Tibial artery (tissue), 4 donors: ENCODE results near the gene MRPL43.

Experiments
- DNase-seq, 2 donors: peaks; one replicate each; pipeline ENCODE4 v3.0.0-alpha.2; 2019
- H3K27ac ChIP-seq, 2 donors: fragments of 200-600 bp; sonication (generic) in 1 of 2; 1 replicate in 1 of 2; 2 replicates in 1 of 2; pipeline ENCODE4 v1.5.1; 2018 to 2019; ENCODE audit warnings: mild to moderate bottlenecking in 1 of 2
- H3K27me3 ChIP-seq, 2 donors: fragments of 200-600 bp; sonication (generic) in 1 of 2; one replicate each; pipeline versions ENCODE4 v1.5.1 to v1.6.0; 2016 to 2019
- H3K36me3 ChIP-seq, 3 donors: fragments of 200-600 bp; sonication (generic) in 2 of 3; one replicate each; pipeline ENCODE4 v1.5.1; 2016 to 2019; ENCODE audit warnings: mild to moderate bottlenecking in 2 of 3
- H3K4me1 ChIP-seq, 4 donors: fragments of 200-600 bp; sonication (generic) in 2 of 4; 1 replicate in 3 of 4; 2 replicates in 1 of 4; pipeline ENCODE4 v1.5.1; 2016 to 2019
- H3K4me3 ChIP-seq, 2 donors: fragments of 200-600 bp; sonication (generic) in 1 of 2; 1 replicate in 1 of 2; 2 replicates in 1 of 2; pipeline ENCODE4 v1.5.1; 2018 to 2019; ENCODE audit warnings: mild to moderate bottlenecking in 2 of 2
- H3K9me3 ChIP-seq, 3 donors: fragments of 200-600 bp; sonication (generic) in 1 of 3; one replicate each; pipeline ENCODE4 v1.5.1; 2016 to 2019
- CTCF ChIP-seq, 2 experiments: fragments of 200-600 bp in 1 of 2; fragments of 450-650 bp in 1 of 2; IDR thresholded peaks; one replicate each; pipeline ENCODE4 v1.5.1; 2017 to 2019; ENCODE audit warnings: antibody characterized with exemption in 2 of 2, mild to moderate bottlenecking in 1 of 2, moderate library complexity in 1 of 2
- intact Hi-C: fragments of 100-400 bp; cut with DNase I; formaldehyde crosslinking; loops from one replicate; pipeline ENCODE4 v1.15.0; 2023; ENCODE audit warnings: low total_unique reads

The MRPL43 gene

GRCh38 chr10:101022967-101023705 lies 35.8 kb upstream of the MRPL43 start:
- DNase-seq = no peak
- Histone ChIP-seq H3K27ac (no peak overlapping the region), H3K9me3 (no peaks in the 10 kb centered on the region), H3K27me3 (peaks cover 0 to 32% of the 10 kb centered on the region in 2 donors), H3K4me1 (peaks cover 0 to 7% (median 6%) of the 10 kb centered on the region in 4 donors), H3K36me3 (no peaks in the 10 kb centered on the region), H3K4me3 (no peak overlapping the region)
- no peak for TF ChIP-seq CTCF (IDR thresholded peaks at IDR 0.05)
- intact Hi-C loops = no loop called here

GRCh38 chr10:101021692-101022251 lies 34.5 kb upstream of the MRPL43 start:
- H3K4me3 ChIP-seq = no peak overlapping the region
- H3K27me3 ChIP-seq = peaks cover 0 to 41% of the 10 kb centered on the region in 2 donors
- intact Hi-C loops = no loop called here
- H3K4me1 ChIP-seq = peaks cover 0 to 7% (median 6%) of the 10 kb centered on the region in 4 donors
- DNase-seq = no peak
- no peaks in the 10 kb centered on the region for H3K36me3 ChIP-seq
- no peak for TF ChIP-seq CTCF (IDR thresholded peaks at IDR 0.05)
- H3K9me3 ChIP-seq = no peaks in the 10 kb centered on the region
- no peak overlapping the region for H3K27ac ChIP-seq

GRCh38 chr10:101021239-101021638 lies 33.9 kb upstream of the MRPL43 start:
- H3K27ac ChIP-seq = no peak overlapping the region
- intact Hi-C loops = no loop called here
- no peaks in the 10 kb centered on the region for H3K36me3 ChIP-seq
- peaks cover 0 to 7% (median 6%) of the 10 kb centered on the region in 4 donors for H3K4me1 ChIP-seq
- no peak for DNase-seq
- H3K4me3 ChIP-seq = no peak overlapping the region
- TF ChIP-seq CTCF (IDR thresholded peaks at IDR 0.05) = no peak
- peaks cover 0 to 47% of the 10 kb centered on the region in 2 donors for H3K27me3 ChIP-seq
- H3K9me3 ChIP-seq = no peaks in the 10 kb centered on the region

- Histone ChIP-seq H3K27ac (no peak overlapping the region), H3K4me3 (no peak overlapping the region), H3K4me1 (peaks cover 0 to 7% (median 6%) of the 10 kb centered on the region in 4 donors), H3K27me3 (peaks cover 0 to 53% of the 10 kb centered on the region in 2 donors), H3K9me3 (no peaks in the 10 kb centered on the region), H3K36me3 (no peaks in the 10 kb centered on the region)
- intact Hi-C loops = no loop called here
- no peak for DNase-seq
- TF ChIP-seq CTCF (IDR thresholded peaks at IDR 0.05) = no peak
Observed at GRCh38 chr10:101020427-101021075, 33.3 kb upstream of the MRPL43 start.

GRCh38 chr10:101019440-101019703 lies 32.1 kb upstream of the MRPL43 start:
- Histone ChIP-seq H3K9me3 (no peaks in the 10 kb centered on the region), H3K27me3 (peaks cover 0 to 54% of the 10 kb centered on the region in 2 donors), H3K36me3 (no peaks in the 10 kb centered on the region), H3K4me1 (peaks cover 0 to 7% (median 6%) of the 10 kb centered on the region in 4 donors), H3K4me3 (no peak overlapping the region), H3K27ac (no peak overlapping the region)
- TF ChIP-seq CTCF (IDR thresholded peaks at IDR 0.05) = no peak
- no peak for DNase-seq
- intact Hi-C loops = no loop called here
